SJSA1 (cell line): Measurements from ENCODE around the gene MEP1A. TPM values are rescaled to one million over a fixed set of nuclear protein-coding genes. Genes with fewer than 3 reads are reported as not detected.
"Not testable (repeated sequence)": the region's sequence is repeated elsewhere in the genome, so short reads cannot be mapped to it uniquely, and the experiment has no call there.

Source experiments
- DNase-seq, 2 experiments: peaks; one replicate each; pipeline ENCODE4 v3.0.0-alpha.2; 2015 to 2020; ENCODE audit warnings: low spot score in 2 of 2, low read depth in 1 of 2
- H3K27ac ChIP-seq: fragments of 250-450 bp; sonication (Bioruptor Pico); 2 replicates; pipeline ENCODE4 v1.5.1; 2020; ENCODE audit warnings: mild to moderate bottlenecking, moderate library complexity
- H3K27me3 ChIP-seq: fragments of 250-450 bp; sonication (Bioruptor Pico); replicated peaks from 2 replicates; pipeline ENCODE4 v1.5.1; 2020; ENCODE audit warnings: mild to moderate bottlenecking, moderate library complexity
- H3K36me3 ChIP-seq: fragments of 250-450 bp; sonication (Bioruptor Pico); 2 replicates; pipeline ENCODE4 v1.5.1; 2020; ENCODE audit warnings: mild to moderate bottlenecking
- H3K4me1 ChIP-seq: fragments of 250-450 bp; sonication (Bioruptor Pico); replicated peaks from 2 replicates; pipeline ENCODE4 v1.6.1; 2021; ENCODE audit warnings: mild to moderate bottlenecking
- H3K4me3 ChIP-seq: fragments of 250-450 bp; sonication (Bioruptor Pico); 2 replicates; pipeline ENCODE4 v1.5.1; 2020; ENCODE audit warnings: mild to moderate bottlenecking
- H3K9me3 ChIP-seq: fragments of 250-450 bp; sonication (Bioruptor Pico); replicated peaks from 2 replicates; pipeline ENCODE4 v1.5.1; 2020; ENCODE audit warnings: mild to moderate bottlenecking
- total RNA-seq: library from RNA; depleted of rRNA; stranded (reverse); fragments of >200 nt; shearing (Covaris generic); gene quantifications from 2 replicates; pipeline ENCODE4 v1.2.3, GENCODE V29; 2014

Gene MEP1A
- total RNA-seq, 1 experiment from 2014 or later, result 0.08 TPM

DNA sequence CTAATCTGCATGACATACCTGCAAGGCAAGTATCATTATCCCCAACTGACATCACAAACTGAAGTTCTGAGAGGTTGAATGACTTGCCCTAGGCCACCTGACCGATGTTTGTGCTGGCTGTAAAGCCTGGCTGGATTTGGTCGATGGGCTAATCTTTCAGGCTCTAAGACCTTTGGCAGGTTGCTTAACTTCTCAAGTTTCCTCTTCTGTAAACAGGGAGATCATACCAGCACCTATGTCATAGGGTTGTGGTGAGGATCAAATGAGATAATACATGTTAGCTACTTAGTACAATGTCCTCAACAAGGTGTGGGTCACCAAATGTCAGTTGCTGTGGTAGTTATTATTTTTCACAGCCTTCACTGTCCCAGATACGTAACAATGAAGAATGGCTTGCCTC is 32.3 kb upstream of the MEP1A start:
- Histone ChIP-seq H3K27ac (no peak overlapping the region), H3K27me3 (0 out of 2 replicates have a peak, but pooled peaks cover 2% of the 10 kb centered on the region), H3K4me1 (no peaks in the 10 kb centered on the region), H3K9me3 (no peaks in the 10 kb centered on the region), H3K36me3 (no peaks in the 10 kb centered on the region), H3K4me3 (no peak overlapping the region)
- no peak for DNase-seq

DNA sequence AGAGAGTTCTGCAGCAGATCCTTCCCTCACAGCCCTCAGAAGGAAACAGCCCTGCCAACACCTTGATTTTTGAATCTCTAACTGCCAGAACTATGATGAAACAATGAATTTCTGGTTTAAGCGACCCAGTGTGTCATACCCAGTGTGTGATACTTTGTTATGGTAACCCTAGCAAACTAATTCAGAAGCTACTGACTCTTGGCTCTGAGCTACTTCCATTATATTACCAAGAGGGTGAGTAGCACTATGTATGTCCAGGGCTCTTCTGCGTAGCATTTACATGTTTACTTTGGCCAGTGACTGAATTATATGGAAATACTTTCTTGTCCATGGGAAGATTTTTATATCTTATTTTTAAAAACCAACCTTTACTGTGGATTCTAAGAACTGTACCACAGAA is 29.7 kb upstream of the MEP1A start:
- H3K27ac ChIP-seq, result no peak overlapping the region
- no peaks in the 10 kb centered on the region for H3K9me3 ChIP-seq
- H3K4me1 ChIP-seq, result no peaks in the 10 kb centered on the region
- no peak overlapping the region for H3K4me3 ChIP-seq
- H3K36me3 ChIP-seq, result no peaks in the 10 kb centered on the region
- no peaks in the 10 kb centered on the region for H3K27me3 ChIP-seq
- no peak for DNase-seq

DNA sequence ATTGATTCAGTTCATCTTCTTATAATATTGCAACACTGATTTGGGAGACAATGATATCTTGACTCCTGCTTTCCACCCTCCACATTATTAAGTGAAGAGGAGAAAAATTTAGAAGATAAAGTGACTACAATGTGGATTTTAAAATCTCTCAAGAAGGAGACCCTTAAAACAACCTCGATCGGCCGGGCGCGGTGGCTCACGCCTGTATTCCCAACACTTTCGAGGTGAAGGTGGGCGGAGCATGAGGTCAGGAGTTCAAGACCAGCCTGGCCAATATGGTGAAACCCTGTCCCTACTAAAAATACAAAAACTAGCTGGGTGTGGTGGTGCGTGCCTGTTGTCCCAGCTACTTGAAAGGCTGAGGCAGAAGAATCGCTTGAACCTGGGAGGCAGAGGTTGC is 28.9 kb upstream of the MEP1A start:
- H3K9me3 ChIP-seq, H3K27me3 ChIP-seq, H3K27ac ChIP-seq, H3K4me3 ChIP-seq, DNase-seq, H3K4me1 ChIP-seq, H3K36me3 ChIP-seq: not testable (repeated sequence)

DNA sequence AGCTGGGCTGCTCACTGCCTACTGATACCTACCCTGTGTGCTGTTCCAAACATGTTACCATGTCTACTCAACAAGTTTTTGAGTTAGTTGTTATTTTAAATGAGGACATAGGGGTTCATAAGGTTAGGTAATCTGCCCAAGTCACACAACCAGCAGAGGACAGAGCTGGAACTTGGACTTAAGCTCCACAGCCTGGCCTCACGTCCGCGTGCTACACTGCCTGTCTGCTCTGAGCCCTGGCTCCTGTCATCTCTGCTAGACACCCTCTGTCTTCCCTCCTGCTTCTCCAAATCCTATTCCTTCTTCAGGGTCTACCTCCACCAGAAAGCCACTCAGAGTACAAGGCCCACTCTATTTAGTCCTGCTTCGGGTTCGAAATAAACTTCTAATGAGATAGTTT is 28.2 kb upstream of the MEP1A start:
- Histone ChIP-seq H3K4me3 (no peak overlapping the region), H3K27ac (no peak overlapping the region), H3K9me3 (no peaks in the 10 kb centered on the region), H3K4me1 (no peaks in the 10 kb centered on the region), H3K36me3 (no peaks in the 10 kb centered on the region), H3K27me3 (no peaks in the 10 kb centered on the region)
- no peak for DNase-seq

- no peaks in the 10 kb centered on the region for H3K27me3 ChIP-seq
- H3K9me3 ChIP-seq, result no peaks in the 10 kb centered on the region
- DNase-seq, result no peak
- no peaks in the 10 kb centered on the region for H3K36me3 ChIP-seq
- no peak overlapping the region for H3K27ac ChIP-seq
- H3K4me1 ChIP-seq, result no peaks in the 10 kb centered on the region
- no peak overlapping the region for H3K4me3 ChIP-seq
Measured at GRCh38 chr6:46772016-46772415, 21.2 kb upstream of the MEP1A start.

- DNase-seq, result no peak
- no peak overlapping the region for H3K27ac ChIP-seq
- H3K27me3 ChIP-seq, result 0 out of 2 replicates have a peak, but pooled peaks cover under 1% of the 10 kb centered on the region
- no peaks in the 10 kb centered on the region for H3K4me1 ChIP-seq
- H3K36me3 ChIP-seq, result no peaks in the 10 kb centered on the region
- H3K9me3 ChIP-seq, result no peaks in the 10 kb centered on the region
- H3K4me3 ChIP-seq, result no peak overlapping the region
Measured at GRCh38 chr6:46772762-46773161, 20.4 kb upstream of the MEP1A start.

DNA sequence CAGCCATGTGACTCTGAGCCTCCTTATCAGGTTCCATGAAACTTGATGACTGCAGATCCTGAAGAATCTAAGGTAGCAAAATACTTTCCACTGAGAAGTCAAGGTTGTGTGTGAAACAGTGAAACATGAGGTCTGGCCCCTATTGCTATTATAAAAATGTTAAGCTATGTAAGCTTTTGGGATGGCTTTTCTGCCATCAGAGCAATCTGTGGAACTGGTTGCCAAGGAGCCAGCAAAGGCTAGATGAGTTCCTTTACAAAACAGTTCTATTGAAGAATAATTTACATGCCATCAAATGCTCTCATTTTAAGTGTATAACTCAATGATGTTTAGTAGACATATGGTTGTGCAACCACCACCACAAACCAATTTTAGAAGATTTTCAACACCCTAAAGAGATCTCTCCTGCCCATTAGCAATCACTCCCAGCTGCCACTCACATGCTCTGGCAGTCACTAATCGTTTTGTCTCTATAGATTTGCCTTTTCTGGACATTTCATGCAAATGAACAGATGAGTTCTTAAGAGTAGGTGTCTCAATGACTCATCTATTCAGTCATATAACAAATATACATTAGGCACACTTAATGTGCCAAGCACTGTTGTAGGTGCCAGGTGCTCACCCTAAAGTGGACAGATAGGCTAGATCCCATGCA is 19.9 kb upstream of the MEP1A start:
- Histone ChIP-seq H3K27me3 (0 out of 2 replicates have a peak, but pooled peaks cover 2% of the 10 kb centered on the region), H3K27ac (no peak overlapping the region), H3K9me3 (no peaks in the 10 kb centered on the region), H3K36me3 (no peaks in the 10 kb centered on the region), H3K4me1 (no peaks in the 10 kb centered on the region), H3K4me3 (no peak overlapping the region)
- DNase-seq, result no peak

DNA sequence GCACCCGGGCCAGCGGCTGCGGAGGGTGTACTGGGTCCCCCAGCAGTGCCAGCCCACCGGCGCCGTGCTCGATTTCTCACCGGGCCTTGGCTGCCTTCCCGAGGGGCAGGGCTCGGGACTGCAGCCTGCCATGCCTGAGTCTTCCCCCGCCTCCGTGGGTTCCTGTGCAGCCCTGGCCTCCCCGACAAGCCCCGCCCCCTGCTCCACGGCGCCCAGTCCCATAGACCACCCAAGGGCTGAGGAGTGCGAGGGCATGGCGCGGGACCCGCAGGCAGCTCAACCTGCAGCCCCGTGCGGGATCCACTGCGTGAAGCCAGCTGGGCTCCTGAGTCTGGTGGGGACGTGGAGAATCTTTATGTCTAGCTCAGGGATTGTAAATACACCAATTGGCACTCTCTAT is 18.5 kb upstream of the MEP1A start:
- not testable (repeated sequence) for H3K9me3 ChIP-seq, H3K4me3 ChIP-seq, H3K27me3 ChIP-seq, H3K36me3 ChIP-seq, H3K4me1 ChIP-seq, DNase-seq, H3K27ac ChIP-seq

DNA sequence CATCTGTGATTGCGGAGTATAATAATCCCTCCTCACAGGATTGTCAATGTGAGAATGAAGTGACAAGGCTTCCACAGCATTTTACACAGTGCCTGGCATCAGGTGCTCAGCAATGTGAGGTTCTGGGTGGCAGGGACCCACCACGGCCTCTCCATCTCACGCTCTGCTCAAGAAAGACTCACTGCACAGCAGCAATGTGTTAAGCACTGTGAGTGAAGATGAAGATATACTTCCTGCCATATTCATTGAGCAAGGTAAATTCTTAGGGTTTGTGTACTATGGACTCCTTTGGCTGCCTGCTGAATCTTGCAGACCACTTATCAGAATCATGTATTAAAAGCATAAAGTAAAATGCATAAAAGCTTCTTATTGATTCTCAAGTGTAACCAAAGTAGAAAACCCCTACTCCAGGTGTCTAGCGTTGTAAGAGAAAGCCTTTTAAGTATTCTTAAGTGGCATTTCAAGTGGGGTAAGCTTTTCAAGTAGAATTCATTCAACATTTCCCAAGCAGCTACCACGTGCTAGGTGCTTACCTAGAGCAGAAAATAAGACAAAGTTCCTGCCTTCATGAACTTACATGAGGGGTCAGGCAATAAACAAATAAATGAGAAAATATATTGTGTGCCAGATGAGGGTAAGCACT is 17.0 kb upstream of the MEP1A start:
- H3K36me3 ChIP-seq, result no peaks in the 10 kb centered on the region
- H3K4me3 ChIP-seq, result no peak overlapping the region
- H3K27me3 ChIP-seq, result peaks cover 2% of the 10 kb centered on the region; the same call in 1 of the 2 replicates
- no peaks in the 10 kb centered on the region for H3K4me1 ChIP-seq
- H3K9me3 ChIP-seq, result no peaks in the 10 kb centered on the region
- no peak overlapping the region for H3K27ac ChIP-seq
- DNase-seq, result no peak

- DNase-seq, result no peak
- Histone ChIP-seq H3K9me3 (no peaks in the 10 kb centered on the region), H3K4me1 (no peaks in the 10 kb centered on the region)
Measured at GRCh38 chr6:46777476-46778346, 15.5 kb upstream of the MEP1A start.

GRCh38 chr6:46781478-46782378 is 11.5 kb upstream of the MEP1A start:
- Histone ChIP-seq H3K4me1 (no peaks in the 10 kb centered on the region), H3K9me3 (no peaks in the 10 kb centered on the region), H3K27me3 (peaks cover 6% of the 10 kb centered on the region; the same call in 1 of the 2 replicates), H3K36me3 (no peaks in the 10 kb centered on the region), H3K27ac (no peak overlapping the region), H3K4me3 (no peak overlapping the region)
- peak; percentile 36 to 48 for DNase-seq

More at GRCh38 chr6:46777476-46778346, 15.5 kb upstream of the MEP1A start:
- H3K27ac ChIP-seq, result no peak overlapping the region
- H3K4me3 ChIP-seq, result no peak overlapping the region
- H3K36me3 ChIP-seq, result no peaks in the 10 kb centered on the region
- peaks cover 2% of the 10 kb centered on the region; the same call in 1 of the 2 replicates for H3K27me3 ChIP-seq

GRCh38 chr6:46784535-46784934 is 8.7 kb upstream of the MEP1A start:
- no peak overlapping the region for H3K27ac ChIP-seq
- no peak overlapping the region for H3K4me3 ChIP-seq
- no peaks in the 10 kb centered on the region for H3K4me1 ChIP-seq
- peaks cover 4% of the 10 kb centered on the region; the same call in 1 of the 2 replicates for H3K27me3 ChIP-seq
- no peak for DNase-seq
- H3K9me3 ChIP-seq, result no peaks in the 10 kb centered on the region; the same call in 1 of the 2 replicates
- no peaks in the 10 kb centered on the region for H3K36me3 ChIP-seq

DNA sequence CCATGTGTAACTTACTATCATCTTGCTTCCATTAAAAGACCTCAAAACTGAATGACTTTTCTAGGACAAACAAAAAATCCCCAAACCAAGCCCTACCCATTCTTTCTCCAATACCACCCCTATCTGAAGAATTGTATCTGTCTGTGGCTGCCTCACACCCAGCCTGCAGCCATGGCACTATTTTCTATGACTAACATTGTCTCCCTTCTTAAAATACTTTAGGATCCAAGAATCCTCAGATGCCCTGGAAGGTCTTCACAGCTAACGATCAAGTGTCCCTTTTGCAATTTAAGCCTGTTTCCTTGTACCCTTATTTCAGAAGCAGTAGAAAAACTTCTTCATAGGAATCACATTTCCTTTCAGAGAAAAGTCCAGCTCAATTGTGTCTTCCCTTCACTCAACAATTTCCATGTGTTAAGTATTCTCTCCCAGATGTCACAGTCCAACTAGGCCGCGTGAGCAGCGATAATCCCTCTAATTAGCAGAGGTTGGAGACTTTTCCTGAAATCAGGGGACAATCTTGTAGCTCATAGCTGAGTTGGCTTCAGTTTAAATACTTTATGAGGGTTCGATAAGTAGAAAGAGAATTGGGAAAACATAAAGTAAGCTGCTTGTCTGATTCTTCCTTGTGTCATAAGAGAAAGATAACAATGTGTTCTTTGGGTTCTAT is 5.2 kb upstream of the MEP1A start:
- 0 out of 2 replicates have a peak, but pooled peaks cover 4% of the 10 kb centered on the region for H3K27me3 ChIP-seq
- no peak overlapping the region for H3K4me3 ChIP-seq
- H3K36me3 ChIP-seq, result no peaks in the 10 kb centered on the region
- no peaks in the 10 kb centered on the region; the same call in 1 of the 2 replicates for H3K9me3 ChIP-seq
- H3K27ac ChIP-seq, result no peak overlapping the region
- DNase-seq, result no peak
- no peaks in the 10 kb centered on the region for H3K4me1 ChIP-seq
